ENCODE data around the gene GTPBP8. TPM values are rescaled to one million over a fixed set of nuclear protein-coding genes. Genes with fewer than 3 reads are reported as not detected.

The GTPBP8 gene
- total and polyA plus RNA-seq, 2 donors (not counting 3 experiments of a cell fraction or from before 2014, with no cell fraction given) = 13.7 to 20.2 TPM

DNA sequence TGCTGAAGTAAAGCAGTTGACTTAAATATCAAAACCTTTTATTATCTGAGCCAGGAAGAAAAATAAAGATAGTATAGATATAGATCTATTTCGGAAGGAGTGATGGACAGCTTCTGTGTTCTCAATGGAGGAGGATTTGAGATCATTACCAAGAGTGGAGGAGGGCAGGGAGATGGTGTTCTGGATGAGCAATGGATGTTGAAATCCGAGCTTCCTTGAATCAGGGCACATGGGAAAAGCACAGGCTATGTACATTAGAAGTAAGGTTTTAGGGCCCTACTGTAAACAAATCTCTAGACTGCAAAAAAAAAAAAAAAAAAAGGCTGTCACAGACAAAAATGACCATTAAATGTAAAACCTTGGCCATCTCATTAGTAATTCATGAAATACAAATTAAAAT, 43.2 kb downstream of the GTPBP8 start:
- dilution Hi-C loops (cut with MboI; ENCODE audit: extremely low pct_ligation_motif_present, low sequenced_read_pairs) = no loop called here
- Histone ChIP-seq H3K27ac (ENCODE audit: insufficient read depth, low read depth, low read length) (no peak overlapping the region), H3K9me3 (replicated peaks; ENCODE audit: control insufficient read depth, insufficient read depth, low read length) (no peaks in the 10 kb centered on the region), H3K4me3 (replicated peaks in 1 of 3; ENCODE audit: insufficient read depth in 1 of 3, low read depth in 1 of 3, low read length in 3 of 3) (no peak overlapping the region), H3K4me2 (ENCODE audit: insufficient read depth, low read length) (no peak overlapping the region), H3K4me1 (ENCODE audit: control insufficient read depth, extremely low read depth, insufficient read depth, low read length) (no peaks in the 10 kb centered on the region), H3K27me3 (ENCODE audit: control insufficient read depth in 2 of 2, insufficient read depth in 2 of 2, low read length in 2 of 2) (no peaks in the 10 kb centered on the region), H3K9me1 (replicated peaks; ENCODE audit: control insufficient read depth, extremely low read depth, insufficient read depth, low read length) (no peaks in the 10 kb centered on the region), H3K36me3 (ENCODE audit: control insufficient read depth in 2 of 2, extremely low read depth in 1 of 2, insufficient read depth in 2 of 2, low read length in 2 of 2) (no peaks in the 10 kb centered on the region), H3K9ac (replicated peaks; ENCODE audit: extremely low read depth, insufficient read depth, low read length) (no peak overlapping the region), H2AFZ (ENCODE audit: low read depth, low read length) (no peak overlapping the region), H4K20me1 (replicated peaks; ENCODE audit: control insufficient read depth, extremely low read depth, insufficient read depth, low read length) (no peaks in the 10 kb centered on the region), H3K79me2 (ENCODE audit: control insufficient read depth, insufficient read depth, low read length) (no peaks in the 10 kb centered on the region)
- ChIA-PET CTCF (interaction anchor here (0.6 to 3.7 kb wide), 5 partner anchors 13 to 610 kb away, joined by 3 to 60 read pairs (median 6); a partner anchor contains a TSS), POLR2A (no interaction called here)
- DNase-seq (ENCODE audit: low read depth, low spot score) (no peak), FAIRE-seq (no peak)
- no TSS peak for BruUV-seq (replicated peaks)
- intact Hi-C loops (cut with micrococcal nuclease) = no loop called here
- TF ChIP-seq POLR2AphosphoS5 (IDR thresholded peaks at IDR 0.05; ENCODE audit: insufficient read depth, low read depth, low read length) = no peak
- TF ChIP-seq, protein P1, sequence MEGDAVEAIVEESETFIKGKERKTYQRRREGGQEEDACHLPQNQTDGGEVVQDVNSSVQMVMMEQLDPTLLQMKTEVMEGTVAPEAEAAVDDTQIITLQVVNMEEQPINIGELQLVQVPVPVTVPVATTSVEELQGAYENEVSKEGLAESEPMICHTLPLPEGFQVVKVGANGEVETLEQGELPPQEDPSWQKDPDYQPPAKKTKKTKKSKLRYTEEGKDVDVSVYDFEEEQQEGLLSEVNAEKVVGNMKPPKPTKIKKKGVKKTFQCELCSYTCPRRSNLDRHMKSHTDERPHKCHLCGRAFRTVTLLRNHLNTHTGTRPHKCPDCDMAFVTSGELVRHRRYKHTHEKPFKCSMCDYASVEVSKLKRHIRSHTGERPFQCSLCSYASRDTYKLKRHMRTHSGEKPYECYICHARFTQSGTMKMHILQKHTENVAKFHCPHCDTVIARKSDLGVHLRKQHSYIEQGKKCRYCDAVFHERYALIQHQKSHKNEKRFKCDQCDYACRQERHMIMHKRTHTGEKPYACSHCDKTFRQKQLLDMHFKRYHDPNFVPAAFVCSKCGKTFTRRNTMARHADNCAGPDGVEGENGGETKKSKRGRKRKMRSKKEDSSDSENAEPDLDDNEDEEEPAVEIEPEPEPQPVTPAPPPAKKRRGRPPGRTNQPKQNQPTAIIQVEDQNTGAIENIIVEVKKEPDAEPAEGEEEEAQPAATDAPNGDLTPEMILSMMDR (IDR thresholded peaks at IDR 0.05; ENCODE audit: extremely low read depth in 1 of 2, insufficient read depth in 1 of 2, low read depth in 1 of 2, low read length in 2 of 2) = no peak
- no peak for TF ChIP-seq JUN (IDR thresholded peaks at IDR 0.05; ENCODE audit: borderline replicate concordance, insufficient read depth, insufficient read length, low read depth)
- no peak for TF ChIP-seq EZH2 (IDR thresholded peaks at IDR 0.05; ENCODE audit: borderline replicate concordance, low read depth, low read length, severe bottlenecking)
- no peak for TF ChIP-seq POLR2A (IDR thresholded peaks at IDR 0.05; ENCODE audit: low read depth, low read length)
- TF ChIP-seq MAX (IDR thresholded peaks at IDR 0.05; ENCODE audit: insufficient read depth, insufficient read length) = no peak
- no peak for TF ChIP-seq FOS (IDR thresholded peaks at IDR 0.05; ENCODE audit: borderline replicate concordance, insufficient read depth, low read length)
- no peak for TF ChIP-seq MYC (IDR thresholded peaks at IDR 0.05; ENCODE audit: low read depth, low read length)
- no peak for TF ChIP-seq GATA2 (IDR thresholded peaks at IDR 0.05; ENCODE audit: insufficient read depth, insufficient read length, low read depth, low read length)

All from endothelial cell of umbilical vein (primary cell).